NCI-H446 (cell line): ENCODE data around the gene VPS13D.

Experiments
- DNase-seq, 2 experiments: peaks; one replicate each; lab custom pipeline; 2025; lab: John Stamatoyannopoulos, UW

VPS13D gene

GRCh38 chr1:12488666-12489354, 259.0 kb downstream of the VPS13D start:
- DNase-seq, result no peak

GRCh38 chr1:12490532-12491142, 260.8 kb downstream of the VPS13D start:
- no peak for DNase-seq

DNA sequence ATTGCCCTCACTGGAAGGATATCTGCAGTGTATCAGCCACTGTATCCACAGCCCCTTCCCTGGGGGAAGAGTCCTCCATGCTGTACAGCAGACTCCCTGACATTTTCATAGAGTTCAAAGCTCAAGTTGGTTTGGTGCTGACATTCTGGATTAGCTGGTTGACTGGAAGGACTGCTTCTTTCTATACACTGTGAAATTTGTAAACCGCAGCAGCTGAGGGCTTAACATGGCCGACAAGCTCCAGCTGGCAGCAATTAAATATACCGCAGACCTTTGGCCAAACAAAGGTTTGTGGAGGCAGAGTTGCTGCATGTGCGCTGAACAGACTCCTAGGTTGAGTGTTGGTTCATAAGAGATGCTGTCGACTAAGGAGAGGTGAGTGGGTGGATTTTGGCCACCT, 261.8 kb downstream of the VPS13D start:
- DNase-seq, result no peak

- no peak for DNase-seq
Measured at GRCh38 chr1:12495725-12496124, 265.9 kb downstream of the VPS13D start.

- DNase-seq, result no peak
Measured at GRCh38 chr1:12496154-12496961, 266.5 kb downstream of the VPS13D start.

DNA sequence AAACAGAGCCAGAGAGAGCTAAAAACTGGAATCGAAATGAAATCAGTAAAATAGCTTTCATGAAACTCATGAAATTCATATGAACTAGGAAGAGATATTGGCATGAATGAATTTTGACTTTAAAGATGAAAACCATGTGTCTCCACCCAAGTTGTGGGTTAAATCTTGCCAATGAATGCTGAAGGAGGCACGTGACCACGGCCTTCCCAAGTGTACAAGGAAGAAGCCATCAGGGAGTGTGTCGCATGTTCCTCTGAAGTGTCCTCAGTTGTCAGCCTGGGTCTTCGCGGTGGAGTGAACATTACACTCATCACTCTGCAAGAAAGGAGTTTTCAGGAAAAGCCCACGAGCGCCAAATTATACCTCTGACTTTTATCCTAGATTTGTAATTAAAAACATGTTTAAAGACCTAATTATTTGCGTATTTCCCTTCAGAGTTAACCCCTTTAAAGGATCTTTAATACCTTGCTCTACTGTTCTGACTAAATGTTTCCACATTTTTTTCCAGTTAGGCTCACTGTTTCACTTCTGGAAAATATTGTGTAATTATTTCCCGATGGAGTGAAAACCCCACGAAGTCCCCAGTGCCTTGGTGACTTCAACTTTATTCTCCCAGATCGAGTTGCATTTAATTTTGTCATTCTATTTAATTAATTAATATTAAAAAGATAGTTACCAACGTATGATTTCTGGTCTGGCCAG, 269.9 kb downstream of the VPS13D start:
- DNase-seq, result no peak

- no peak for DNase-seq
Measured at GRCh38 chr1:12501661-12502060, 271.8 kb downstream of the VPS13D start.

GRCh38 chr1:12502336-12503109, 272.7 kb downstream of the VPS13D start:
- DNase-seq, result no peak

- no peak for DNase-seq
Measured at GRCh38 chr1:12503709-12504108, 273.9 kb downstream of the VPS13D start.

DNA sequence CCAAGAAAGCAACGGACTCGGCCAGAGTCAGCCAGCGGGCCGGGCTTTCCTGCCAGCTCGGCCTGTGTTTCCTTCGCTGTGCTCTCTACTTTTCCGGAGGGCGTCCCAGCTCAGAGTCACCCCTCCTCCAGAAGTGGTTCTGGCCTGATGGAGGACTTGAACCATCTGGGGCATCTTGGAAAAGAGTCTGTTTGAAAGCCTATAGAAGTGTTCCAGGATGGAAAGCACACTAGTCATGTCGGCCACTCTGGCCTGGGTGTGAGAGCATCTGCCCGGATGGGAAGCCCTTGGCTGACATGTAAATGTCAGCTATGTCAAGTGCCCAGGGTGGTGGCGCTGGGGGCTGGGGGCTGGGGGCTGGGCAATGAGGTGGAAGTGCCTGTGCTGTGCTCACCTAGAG, 274.8 kb downstream of the VPS13D start:
- no peak for DNase-seq

DNA sequence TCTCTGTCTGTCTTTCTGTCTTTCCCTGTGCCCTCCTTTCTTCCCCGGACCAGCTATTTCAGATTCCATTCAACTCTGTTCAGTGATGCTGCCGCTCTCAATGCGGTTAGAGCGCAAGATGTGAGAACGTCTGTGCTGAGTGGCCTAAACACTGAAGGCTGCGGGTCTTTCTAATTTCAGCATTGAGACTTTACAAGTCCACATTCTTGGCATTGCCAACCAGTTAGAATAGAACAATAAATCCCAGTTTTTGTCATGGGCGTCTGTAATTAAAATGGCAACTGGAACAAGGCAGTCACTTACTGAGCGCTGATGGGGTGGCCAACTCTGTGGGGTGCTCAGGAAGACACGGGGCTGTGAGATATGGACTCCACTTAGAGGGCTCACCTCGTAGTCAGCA, 275.4 kb downstream of the VPS13D start:
- DNase-seq, result no peak

- no peak for DNase-seq
Measured at GRCh38 chr1:12505639-12506280, 275.9 kb downstream of the VPS13D start.

GRCh38 chr1:12506281-12507280, 276.8 kb downstream of the VPS13D start:
- DNase-seq, result no peak

DNA sequence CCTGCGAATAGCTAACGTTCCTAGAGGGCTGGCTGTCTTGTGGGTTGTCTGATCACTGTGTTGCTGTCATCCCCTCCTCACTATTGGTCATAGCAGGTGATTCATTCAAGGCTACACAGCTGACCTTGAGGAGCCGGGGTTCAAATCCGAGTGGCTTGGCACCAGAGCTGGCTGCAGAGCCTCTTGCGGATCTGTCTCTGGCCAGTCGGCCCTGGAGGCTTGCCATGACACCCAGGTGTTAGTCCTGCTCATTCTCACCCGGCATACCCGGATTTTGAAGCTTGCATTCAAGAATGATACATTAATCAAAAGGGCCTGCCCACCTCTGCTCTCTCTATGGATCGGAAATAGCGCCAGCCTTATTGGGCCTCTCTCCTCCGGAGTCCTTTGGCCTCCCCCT, 277.8 kb downstream of the VPS13D start:
- no peak for DNase-seq

DNA sequence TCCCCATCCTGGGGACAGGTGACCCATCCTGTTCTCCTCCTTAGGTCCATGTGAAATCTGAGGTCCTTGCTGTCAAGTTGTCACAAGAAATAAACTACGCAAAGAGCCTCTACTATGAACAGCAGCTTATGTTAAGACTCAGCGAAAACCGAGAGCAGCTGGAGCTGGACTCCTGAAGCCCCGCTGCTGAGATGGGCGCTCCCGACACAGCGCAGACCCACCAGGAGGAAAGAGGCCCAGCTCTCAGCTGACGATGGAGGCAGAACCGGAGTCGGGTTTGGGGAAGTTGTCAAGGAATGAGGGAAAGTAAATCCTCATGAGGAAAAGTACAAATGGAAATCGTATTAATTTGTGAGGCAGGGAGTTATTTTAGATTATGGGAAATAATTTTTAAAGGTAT, 279.0 kb downstream of the VPS13D start:
- no peak for DNase-seq

- DNase-seq, result no peak
Measured at GRCh38 chr1:12511128-12511484, 281.3 kb downstream of the VPS13D start.

GRCh38 chr1:12511516-12512468, 282.0 kb downstream of the VPS13D start:
- no peak for DNase-seq

DNA sequence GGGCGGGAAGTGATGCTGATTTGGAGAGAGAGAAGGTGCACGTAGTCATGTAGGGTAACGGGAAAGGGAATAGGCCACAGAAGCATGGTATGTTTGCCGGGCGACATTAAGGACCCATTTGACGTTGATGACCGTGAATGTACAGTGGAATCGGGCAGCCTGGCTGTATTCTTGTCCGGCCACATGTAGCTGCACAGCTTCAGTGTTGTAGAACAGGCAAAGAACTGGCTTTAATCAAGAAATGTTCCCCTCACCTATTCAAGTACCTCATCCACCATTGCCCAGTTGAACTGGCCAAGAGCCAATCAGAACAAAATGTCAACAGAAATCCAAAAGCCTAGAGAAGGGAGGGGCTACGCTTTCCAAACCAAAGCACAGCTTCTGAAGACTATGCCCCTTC, 283.4 kb downstream of the VPS13D start:
- no peak for DNase-seq

DNA sequence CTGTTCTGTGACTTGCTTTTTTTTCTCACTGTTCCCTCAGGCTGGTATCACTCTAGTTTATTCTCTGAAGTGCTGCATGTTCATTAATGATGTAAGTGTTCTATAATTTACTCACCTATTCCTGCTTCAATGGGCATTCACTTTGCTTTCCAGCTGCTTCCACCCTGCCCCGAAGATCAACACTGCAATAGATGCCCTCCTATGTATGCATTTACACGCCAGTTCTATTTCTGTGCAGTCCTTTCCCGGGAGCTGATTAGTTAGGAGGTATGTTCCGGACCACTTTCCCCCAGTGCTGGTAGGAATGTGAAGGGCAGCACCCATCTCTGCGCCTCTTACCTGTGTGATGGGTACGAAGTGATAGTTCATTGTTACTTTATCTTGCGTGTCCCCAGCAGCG, 284.8 kb downstream of the VPS13D start:
- no peak for DNase-seq
